GM19240 (cell line): ENCODE measurements around the gene PARD3B.

Source experiments
- DNase-seq: peaks from one replicate; pipeline ENCODE4 v3.0.0; 2011; ENCODE audit warnings: low spot score; ENCODE audit not compliant: insufficient read length

The PARD3B gene

DNA sequence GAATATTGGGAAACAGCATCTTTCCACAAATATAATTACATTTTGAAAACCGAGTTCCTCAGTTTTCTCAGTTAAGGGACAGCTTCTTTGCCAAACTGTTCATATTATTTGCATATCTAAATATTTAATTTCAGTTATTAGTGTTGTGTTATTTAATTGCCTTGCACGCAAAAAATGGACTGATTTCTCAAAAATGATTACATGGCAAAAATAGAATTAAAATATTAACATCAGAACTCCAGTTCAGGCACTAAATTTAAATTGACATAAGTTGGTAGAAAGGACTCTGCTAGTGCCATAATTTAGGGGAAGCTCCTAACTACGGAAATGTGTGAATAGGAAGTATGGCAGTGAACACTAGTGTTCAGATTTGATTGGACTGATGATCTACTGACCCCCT lies 209.6 kb downstream of the PARD3B start:
- DNase-seq: no peak

GRCh38 chr2:204763974-204764703 lies 218.9 kb downstream of the PARD3B start:
- no peak for DNase-seq

DNA sequence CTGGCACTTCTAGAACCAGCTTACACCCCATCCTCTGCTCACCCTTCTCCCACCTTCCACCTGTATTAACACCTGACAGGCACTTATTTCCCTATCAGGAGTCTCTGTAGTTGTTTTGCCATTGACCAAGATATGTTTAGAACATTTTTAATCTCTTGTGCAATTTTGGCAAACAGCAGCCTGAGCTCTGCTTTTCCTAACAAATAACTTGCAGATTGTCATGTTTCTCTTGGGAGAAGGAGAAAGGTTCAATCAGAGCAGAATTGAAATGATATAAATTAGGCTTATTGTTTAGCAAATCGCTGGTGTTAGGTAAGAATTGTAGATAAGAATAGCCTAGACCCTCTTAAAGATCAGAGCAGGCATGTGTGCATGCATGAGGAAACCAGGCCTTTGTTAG lies 225.5 kb downstream of the PARD3B start:
- no peak for DNase-seq

GRCh38 chr2:204771721-204772120 lies 226.4 kb downstream of the PARD3B start:
- no peak for DNase-seq

GRCh38 chr2:204772546-204772945 lies 227.3 kb downstream of the PARD3B start:
- DNase-seq: no peak

DNA sequence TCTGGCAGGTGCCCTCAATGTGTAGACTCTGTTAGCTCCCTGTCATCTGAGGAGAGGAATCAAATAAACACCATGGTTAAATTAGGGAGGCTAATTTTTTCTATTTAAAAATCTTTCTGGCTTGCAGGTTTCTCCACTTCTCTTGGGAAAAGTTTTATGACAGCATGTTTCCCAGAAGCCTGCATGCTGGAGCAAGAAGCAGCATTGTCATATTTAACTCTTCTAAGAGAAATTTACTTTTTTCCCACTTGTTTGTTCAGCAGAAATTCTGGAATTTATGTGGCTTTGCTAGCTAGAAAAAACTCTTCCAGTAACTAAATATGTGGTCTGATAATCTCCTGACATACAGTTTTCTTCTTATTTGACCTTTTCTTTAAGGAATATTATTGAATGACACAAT lies 230.5 kb downstream of the PARD3B start:
- no peak for DNase-seq

GRCh38 chr2:204776781-204777559 lies 231.7 kb downstream of the PARD3B start:
- no peak for DNase-seq

DNA sequence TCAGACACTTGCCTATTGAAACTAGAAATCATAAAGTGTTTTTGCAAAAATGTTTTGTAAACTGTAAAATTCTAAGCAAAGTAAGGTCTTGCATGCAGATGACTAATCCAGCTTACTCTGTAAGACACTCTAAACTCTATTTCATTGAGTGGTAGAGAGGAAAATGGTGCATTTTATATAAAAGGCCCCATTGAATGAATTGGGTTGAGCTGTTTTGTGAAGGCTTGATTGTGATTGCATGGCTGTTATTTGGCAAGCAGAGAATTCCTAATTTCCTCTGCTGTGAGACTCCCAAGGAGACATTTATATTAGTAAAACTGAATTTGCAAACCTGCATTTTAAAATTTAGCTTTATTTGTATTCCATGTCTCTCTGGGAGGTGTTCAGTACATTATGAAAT lies 234.5 kb downstream of the PARD3B start:
- no peak for DNase-seq

- DNase-seq: no peak
Measured at GRCh38 chr2:204781941-204782340, 236.7 kb downstream of the PARD3B start.

GRCh38 chr2:204790076-204790475 lies 244.8 kb downstream of the PARD3B start:
- no peak for DNase-seq

- DNase-seq: no peak
Measured at GRCh38 chr2:204791230-204791629, 246.0 kb downstream of the PARD3B start.

GRCh38 chr2:204794624-204795023 lies 249.3 kb downstream of the PARD3B start:
- no peak for DNase-seq

- no peak for DNase-seq
Measured at GRCh38 chr2:204795156-204795555, 249.9 kb downstream of the PARD3B start.

- no peak for DNase-seq
Measured at GRCh38 chr2:204796581-204796980, 251.3 kb downstream of the PARD3B start.

- no peak for DNase-seq
Measured at GRCh38 chr2:204799791-204800190, 254.5 kb downstream of the PARD3B start.

DNA sequence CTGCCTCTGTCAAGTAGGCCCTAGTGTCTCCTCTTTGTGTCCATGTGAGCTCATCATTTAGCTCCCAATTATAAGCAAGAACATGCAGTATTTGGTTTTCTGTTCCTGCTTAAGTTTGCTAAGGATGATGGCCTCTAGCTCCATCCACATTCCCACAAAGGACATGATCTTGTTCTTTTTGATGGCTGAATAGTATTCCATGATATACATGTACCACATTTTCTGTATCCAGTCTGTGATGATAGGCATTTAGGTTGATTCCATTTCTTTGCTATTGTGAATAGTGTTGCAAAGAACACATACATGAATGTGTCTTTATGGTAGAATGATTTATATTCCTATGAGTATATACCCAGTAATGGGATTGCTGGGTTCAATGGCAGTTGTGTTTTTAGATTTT lies 263.2 kb downstream of the PARD3B start:
- no peak for DNase-seq

- DNase-seq: no peak
Measured at GRCh38 chr2:204824751-204825453, 279.6 kb downstream of the PARD3B start.

- DNase-seq: no peak
Measured at GRCh38 chr2:204825681-204826080, 280.4 kb downstream of the PARD3B start.

GRCh38 chr2:204827701-204828590 lies 282.7 kb downstream of the PARD3B start:
- no peak for DNase-seq

- DNase-seq: no peak
Measured at GRCh38 chr2:204834716-204835384, 289.6 kb downstream of the PARD3B start.

DNA sequence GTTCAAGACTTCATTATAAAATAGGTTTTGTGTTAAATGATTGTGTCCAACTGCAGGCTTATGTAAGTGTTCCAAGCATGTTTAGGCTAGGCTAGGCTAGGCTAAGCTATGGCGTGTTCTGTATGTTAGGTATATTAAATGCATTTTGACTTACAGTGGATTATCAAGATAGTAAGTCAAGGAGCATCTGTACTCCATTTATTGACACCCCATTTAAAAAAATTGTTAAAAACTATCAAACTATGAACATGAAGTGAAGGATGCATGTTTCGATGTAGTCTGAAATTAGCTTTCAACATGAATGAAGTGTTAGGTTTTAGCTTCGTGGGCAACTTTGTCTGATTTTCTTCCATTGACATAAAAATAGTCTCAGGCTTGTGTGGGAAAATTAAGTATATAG lies 290.5 kb downstream of the PARD3B start:
- no peak for DNase-seq
